Testis (tissue), 3 donors: ENCODE data around the gene PIEZO1. TPM values are rescaled to one million over a fixed set of nuclear protein-coding genes. Genes with fewer than 3 reads are reported as not detected.

Experiments
- DNase-seq: peaks from one replicate; pipeline ENCODE4 v3.0.0-alpha.2; 2019
- H3K27ac ChIP-seq, 2 donors: fragments of 200-600 bp; sonication (generic); one replicate each; pipeline ENCODE4 v1.5.1; 2019
- H3K27me3 ChIP-seq: fragments of 200-600 bp; sonication (generic); one replicate; pipeline ENCODE4 v1.5.1; 2019
- H3K36me3 ChIP-seq: fragments of 200-600 bp; sonication (generic); one replicate; pipeline ENCODE4 v1.5.1; 2017; ENCODE audit warnings: low read depth; ENCODE audit errors: missing control alignments
- H3K4me1 ChIP-seq: fragments of 200-600 bp; sonication (generic); one replicate; pipeline ENCODE4 v1.5.1; 2019
- H3K4me3 ChIP-seq, 2 donors: fragments of 200-600 bp; sonication (generic); one replicate each; pipeline ENCODE4 v1.5.1; 2017 to 2019
- H3K9me3 ChIP-seq: fragments of 200-600 bp; sonication (generic); one replicate; pipeline ENCODE4 v1.5.1; 2017
- POLR2A ChIP-seq: fragments of 450-650 bp; IDR thresholded peaks from one replicate; pipeline ENCODE4 v1.6.1; 2017; ENCODE audit warnings: antibody characterized with exemption, mild to moderate bottlenecking, moderate library complexity
- WGBS, 2 donors: methylation state at CpG; one replicate each; pipeline ENCODE4 v1.1.5; 2018; 5-methylcytosine and 5-hydroxymethylcytosine counted together
- intact Hi-C: fragments of 100-400 bp; cut with DNase I; formaldehyde crosslinking; loops from one replicate; pipeline ENCODE4 v1.15.1; 2023; ENCODE audit warnings: low total_unique reads
- polyA plus RNA-seq: library from polyadenylated mRNA; stranded (reverse); fragments of 350-450 nt; fragmentation: Illumina TruSeq; extraction: RNeasy Lipid Tissue Mini Kit (QIAGEN cat#74804); gene quantifications from one replicate; pipeline ENCODE4 v1.2.3, GENCODE V29; 2014; ENCODE audit warnings: low read depth, low replicate concordance; ENCODE audit not compliant: insufficient read depth
- total RNA-seq, 2 donors: library from RNA; depleted of rRNA; stranded (reverse); fragments of >200 nt; gene quantifications; one replicate each; pipeline ENCODE4 v1.2.3, GENCODE V29; 2016
- TF ChIP-seq, protein P1 (sequence below), 3 experiments: fragments of 450-650 bp in 2 of 3; fragments of 200-600 bp in 1 of 3; sonication (generic) in 1 of 3; IDR thresholded peaks; one replicate each; pipeline ENCODE4 v1.5.1; 2016 to 2019; ENCODE audit warnings: antibody characterized with exemption in 3 of 3, mild to moderate bottlenecking in 2 of 3, moderate library complexity in 1 of 3

Gene PIEZO1
- total and polyA plus RNA-seq, 3 donors from 2014 or later, result 24.2 to 44.5 (median 40.7) TPM

DNA sequence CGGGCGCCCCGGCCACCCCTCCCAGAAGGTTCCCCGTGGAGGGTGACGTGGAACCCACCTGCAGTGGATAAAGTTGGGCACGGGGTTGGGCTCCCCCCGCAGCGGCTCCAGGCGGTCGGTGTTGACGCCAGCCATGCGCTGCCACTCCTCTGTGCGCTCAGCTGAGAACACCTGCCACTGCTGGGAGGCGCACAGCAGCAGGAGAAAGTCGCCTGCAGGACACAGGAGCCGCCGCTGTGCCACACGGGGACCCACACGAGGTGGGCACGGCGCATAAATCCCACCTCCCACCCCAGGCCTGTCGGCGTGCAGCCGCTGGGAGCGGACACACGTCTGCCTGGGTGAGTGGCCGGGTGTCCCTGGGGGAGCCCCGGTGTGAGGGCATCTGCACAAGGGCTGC lies 58.0 kb downstream of the PIEZO1 start:
- no peaks in the 10 kb centered on the region for H3K27me3 ChIP-seq
- no peak for DNase-seq
- no peak overlapping the region for H3K4me3 ChIP-seq
- no peaks in the 10 kb centered on the region for H3K9me3 ChIP-seq
- no peak overlapping the region for H3K27ac ChIP-seq
- H3K4me1 ChIP-seq, result no peaks in the 10 kb centered on the region
- 95% methylated on average over 28 of the region's 28 CpGs; no CpG with 5 or more reads in 1 of the 2 donors for WGBS, 2 donors
- TF ChIP-seq, protein P1, sequence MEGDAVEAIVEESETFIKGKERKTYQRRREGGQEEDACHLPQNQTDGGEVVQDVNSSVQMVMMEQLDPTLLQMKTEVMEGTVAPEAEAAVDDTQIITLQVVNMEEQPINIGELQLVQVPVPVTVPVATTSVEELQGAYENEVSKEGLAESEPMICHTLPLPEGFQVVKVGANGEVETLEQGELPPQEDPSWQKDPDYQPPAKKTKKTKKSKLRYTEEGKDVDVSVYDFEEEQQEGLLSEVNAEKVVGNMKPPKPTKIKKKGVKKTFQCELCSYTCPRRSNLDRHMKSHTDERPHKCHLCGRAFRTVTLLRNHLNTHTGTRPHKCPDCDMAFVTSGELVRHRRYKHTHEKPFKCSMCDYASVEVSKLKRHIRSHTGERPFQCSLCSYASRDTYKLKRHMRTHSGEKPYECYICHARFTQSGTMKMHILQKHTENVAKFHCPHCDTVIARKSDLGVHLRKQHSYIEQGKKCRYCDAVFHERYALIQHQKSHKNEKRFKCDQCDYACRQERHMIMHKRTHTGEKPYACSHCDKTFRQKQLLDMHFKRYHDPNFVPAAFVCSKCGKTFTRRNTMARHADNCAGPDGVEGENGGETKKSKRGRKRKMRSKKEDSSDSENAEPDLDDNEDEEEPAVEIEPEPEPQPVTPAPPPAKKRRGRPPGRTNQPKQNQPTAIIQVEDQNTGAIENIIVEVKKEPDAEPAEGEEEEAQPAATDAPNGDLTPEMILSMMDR (IDR thresholded peaks at IDR 0.05), result no peak
- intact Hi-C loops, result no loop called here
- H3K36me3 ChIP-seq, result no peaks in the 10 kb centered on the region

DNA sequence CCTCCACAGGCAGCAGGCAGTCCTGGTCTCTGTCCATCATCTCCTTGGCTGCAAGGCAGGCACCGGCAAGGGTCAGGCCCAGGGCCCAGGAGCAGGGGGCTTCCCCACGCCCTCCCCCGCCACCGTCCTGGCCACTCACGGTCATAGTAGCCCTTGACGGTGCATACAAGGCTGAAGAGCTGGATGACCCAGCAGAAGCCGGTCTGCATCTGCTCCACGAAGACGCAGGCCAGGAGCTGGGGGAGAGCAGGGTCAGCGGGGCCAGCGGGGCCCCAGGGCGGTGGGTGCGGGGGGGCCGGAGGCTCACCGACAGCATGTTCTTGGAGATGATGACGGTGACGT lies 58.6 kb downstream of the PIEZO1 start:
- Histone ChIP-seq H3K36me3 (no peaks in the 10 kb centered on the region), H3K27me3 (no peaks in the 10 kb centered on the region), H3K4me1 (no peaks in the 10 kb centered on the region), H3K4me3 (no peak overlapping the region), H3K27ac (no peak overlapping the region), H3K9me3 (no peaks in the 10 kb centered on the region)
- no peak for DNase-seq
- TF ChIP-seq, protein P1 (IDR thresholded peaks at IDR 0.05), result no peak
- TF ChIP-seq POLR2A, result no peak
- 83 to 90% methylated on average over 8 to 14 of the region's 17 CpGs for WGBS, 2 donors
- intact Hi-C loops, result no loop called here

DNA sequence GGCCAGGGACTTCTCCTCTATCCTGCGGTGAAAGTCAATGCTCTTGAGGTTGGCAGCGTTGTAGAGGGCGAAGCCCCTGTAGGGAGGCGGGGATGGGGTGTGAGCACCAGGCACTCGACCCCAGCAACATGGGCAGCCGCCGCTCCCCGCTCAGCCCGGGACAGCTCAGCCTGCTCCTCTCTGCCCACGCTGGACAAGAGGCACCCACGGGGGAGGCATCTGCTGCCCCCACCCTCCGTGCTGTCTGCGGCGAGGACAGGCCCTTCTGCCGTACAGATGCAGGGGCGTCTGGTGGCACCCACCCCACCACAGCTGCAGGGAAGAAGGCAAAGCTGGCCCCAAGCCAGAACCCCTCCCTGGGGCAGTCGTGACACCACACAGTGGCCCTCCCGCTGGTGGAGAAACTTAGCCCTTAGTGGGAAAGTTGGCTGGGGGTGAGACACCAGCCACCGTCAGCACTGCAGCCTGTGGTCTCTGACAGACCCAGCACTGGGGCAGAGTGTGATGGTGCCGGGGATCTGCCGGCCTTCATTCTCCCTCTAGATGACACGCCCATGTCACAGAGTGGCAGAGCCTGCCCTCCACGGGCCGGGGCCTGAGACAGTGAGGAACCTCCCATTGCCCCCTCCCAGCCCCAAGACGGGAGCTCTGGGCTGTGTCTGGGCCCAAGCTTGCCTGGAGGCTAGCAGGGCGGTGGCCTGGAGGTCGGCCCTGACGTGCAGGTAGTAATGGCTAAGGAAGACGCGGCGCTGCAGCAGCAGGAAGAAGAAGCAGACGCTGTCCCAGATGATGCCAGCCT lies 59.2 kb downstream of the PIEZO1 start:
- intact Hi-C loops, result no loop called here
- no peaks in the 10 kb centered on the region for H3K27me3 ChIP-seq
- 81 to 86% methylated on average over 6 to 32 of the region's 32 CpGs for WGBS, 2 donors

DNA sequence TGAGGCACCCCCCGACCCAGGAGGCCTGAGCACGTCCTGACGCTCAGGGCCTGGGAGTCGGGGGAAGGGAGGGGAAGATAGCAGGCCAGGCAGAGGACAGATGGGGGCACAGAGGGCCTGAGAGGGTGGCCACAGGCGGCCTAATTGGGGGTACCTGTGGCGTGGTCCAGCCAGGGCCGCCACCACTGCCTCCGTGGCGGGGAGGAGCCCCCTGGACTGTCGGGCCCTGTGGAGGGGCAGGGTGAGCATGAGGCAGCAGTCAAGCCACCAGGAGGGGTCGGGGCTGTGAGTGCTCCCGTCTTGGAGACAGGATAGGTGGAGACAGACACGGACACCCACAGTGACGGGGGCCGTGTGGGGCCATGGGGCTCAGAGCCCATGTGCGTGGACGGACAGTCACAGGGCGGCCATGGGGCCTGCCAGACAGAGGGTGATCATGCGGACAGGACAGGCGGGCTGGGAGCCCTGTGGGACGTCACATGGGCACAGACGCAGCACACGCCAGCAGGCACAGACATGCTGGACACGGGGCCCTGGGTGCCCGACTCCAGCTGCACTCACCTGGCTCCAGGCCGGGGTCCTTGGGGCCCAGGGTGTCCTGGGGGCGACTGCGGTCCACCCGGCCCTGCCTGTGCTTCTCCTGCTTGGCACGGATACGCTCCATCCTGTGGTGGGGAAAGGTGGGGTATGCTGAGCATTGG lies 60.0 kb downstream of the PIEZO1 start:
- no peak for DNase-seq
- Histone ChIP-seq H3K36me3 (no peaks in the 10 kb centered on the region), H3K9me3 (no peaks in the 10 kb centered on the region), H3K4me1 (no peaks in the 10 kb centered on the region), H3K27ac (no peak overlapping the region), H3K4me3 (no peak overlapping the region), H3K27me3 (no peaks in the 10 kb centered on the region)
- 85 to 86% methylated on average over 17 to 31 of the region's 31 CpGs for WGBS, 2 donors
- TF ChIP-seq POLR2A, result no peak
- TF ChIP-seq, protein P1 (IDR thresholded peaks at IDR 0.05), result no peak
- intact Hi-C loops, result no loop called here

More for the DNA sequence above, 59.2 kb downstream of the PIEZO1 start:
- no peak overlapping the region for H3K27ac ChIP-seq
- no peak for DNase-seq
- H3K36me3 ChIP-seq, result no peaks in the 10 kb centered on the region
- H3K4me1 ChIP-seq, result no peaks in the 10 kb centered on the region
- no peaks in the 10 kb centered on the region for H3K9me3 ChIP-seq
- no peak for TF ChIP-seq POLR2A
- TF ChIP-seq, protein P1 (IDR thresholded peaks at IDR 0.05), result no peak
- no peak overlapping the region for H3K4me3 ChIP-seq
